Neutrophil (primary cell): Measurements from ENCODE around the gene TPO.

ENCODE experiments used
- H3K27ac ChIP-seq: fragments of 200-600 bp; sonication (generic); 2 replicates; pipeline ENCODE4 v1.5.1; 2016; ENCODE audit warnings: mild to moderate bottlenecking, moderate library complexity
- H3K27me3 ChIP-seq: fragments of 200-600 bp; sonication (generic); 2 replicates; pipeline ENCODE4 v1.6.0; 2016; ENCODE audit warnings: mild to moderate bottlenecking
- H3K36me3 ChIP-seq: fragments of 200-600 bp; sonication (generic); 2 replicates; pipeline ENCODE4 v1.5.1; 2017
- H3K4me1 ChIP-seq, 2 experiments: fragments of 200-600 bp in 1 of 2; sonication (generic) in 1 of 2; 1 replicate in 1 of 2; 2 replicates in 1 of 2; pipeline versions ENCODE4 v1.5.1 to v1.6.1; 2013 to 2016; ENCODE audit warnings: low read depth in 1 of 2, low read length in 1 of 2, mild to moderate bottlenecking in 1 of 2, moderate library complexity in 1 of 2; ENCODE audit not compliant: control insufficient read depth in 1 of 2, insufficient read depth in 1 of 2
- H3K4me3 ChIP-seq, 2 experiments: fragments of 200-600 bp in 1 of 2; sonication (generic) in 1 of 2; 1 replicate in 1 of 2; 2 replicates in 1 of 2; pipeline ENCODE4 v1.5.1; 2013 to 2016; ENCODE audit warnings: low read depth in 1 of 2, low read length in 1 of 2, mild to moderate bottlenecking in 1 of 2, moderate library complexity in 1 of 2
- H3K9me3 ChIP-seq: fragments of 200-600 bp; sonication (generic); 2 replicates; pipeline ENCODE4 v1.5.1; 2016
- TF ChIP-seq, protein P1 (sequence below): fragments of 200-600 bp; sonication (generic); IDR thresholded peaks from 2 replicates; pipeline ENCODE4 v1.5.1; 2016; ENCODE audit warnings: antibody characterized with exemption

The TPO gene

DNA sequence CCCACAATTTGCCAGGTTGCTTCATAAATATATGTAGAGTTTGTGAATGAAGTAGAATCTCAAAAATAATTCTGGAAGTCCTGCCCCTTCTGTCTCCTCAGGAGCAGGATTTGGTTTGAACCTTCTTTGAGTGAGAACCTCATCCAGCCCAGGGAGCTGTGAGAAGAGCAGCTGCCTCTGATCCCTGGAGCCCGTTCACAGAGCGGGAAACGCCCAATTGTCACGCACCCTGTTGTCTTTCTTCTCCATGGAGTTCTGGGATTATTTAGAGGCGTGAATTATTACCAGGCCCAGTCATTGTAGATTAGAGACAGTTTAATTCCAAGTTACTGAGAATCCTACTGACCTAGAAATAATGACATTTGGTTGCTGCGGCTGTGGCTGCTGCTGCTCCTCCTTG, 66.1 kb downstream of the TPO start:
- Histone ChIP-seq H3K9me3 (no peaks in the 10 kb centered on the region), H3K4me3 (no peak overlapping the region), H3K27ac (no peak overlapping the region), H3K27me3 (no peaks in the 10 kb centered on the region), H3K36me3 (no peaks in the 10 kb centered on the region), H3K4me1 (no peaks in the 10 kb centered on the region)
- TF ChIP-seq, protein P1, sequence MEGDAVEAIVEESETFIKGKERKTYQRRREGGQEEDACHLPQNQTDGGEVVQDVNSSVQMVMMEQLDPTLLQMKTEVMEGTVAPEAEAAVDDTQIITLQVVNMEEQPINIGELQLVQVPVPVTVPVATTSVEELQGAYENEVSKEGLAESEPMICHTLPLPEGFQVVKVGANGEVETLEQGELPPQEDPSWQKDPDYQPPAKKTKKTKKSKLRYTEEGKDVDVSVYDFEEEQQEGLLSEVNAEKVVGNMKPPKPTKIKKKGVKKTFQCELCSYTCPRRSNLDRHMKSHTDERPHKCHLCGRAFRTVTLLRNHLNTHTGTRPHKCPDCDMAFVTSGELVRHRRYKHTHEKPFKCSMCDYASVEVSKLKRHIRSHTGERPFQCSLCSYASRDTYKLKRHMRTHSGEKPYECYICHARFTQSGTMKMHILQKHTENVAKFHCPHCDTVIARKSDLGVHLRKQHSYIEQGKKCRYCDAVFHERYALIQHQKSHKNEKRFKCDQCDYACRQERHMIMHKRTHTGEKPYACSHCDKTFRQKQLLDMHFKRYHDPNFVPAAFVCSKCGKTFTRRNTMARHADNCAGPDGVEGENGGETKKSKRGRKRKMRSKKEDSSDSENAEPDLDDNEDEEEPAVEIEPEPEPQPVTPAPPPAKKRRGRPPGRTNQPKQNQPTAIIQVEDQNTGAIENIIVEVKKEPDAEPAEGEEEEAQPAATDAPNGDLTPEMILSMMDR, result no peak

DNA sequence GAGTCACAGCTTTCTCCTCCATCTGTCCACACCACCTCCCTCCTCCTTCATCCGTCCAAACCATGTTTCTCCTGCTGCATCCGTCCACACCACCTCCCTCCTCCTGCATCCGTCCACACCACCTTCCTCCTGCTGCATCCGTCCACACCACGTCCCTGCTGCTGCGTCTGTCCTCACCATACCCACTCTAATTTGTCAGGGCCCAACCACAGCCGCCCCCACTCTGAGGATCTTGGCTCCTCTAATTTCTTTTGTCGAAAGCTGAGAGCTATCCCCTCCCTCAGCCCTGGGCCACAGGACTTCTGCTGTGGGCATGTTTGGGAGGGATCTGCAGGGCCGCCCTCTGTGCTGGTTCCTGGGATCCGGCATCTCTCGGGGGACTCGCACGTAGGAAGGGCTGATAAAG, 67.4 kb downstream of the TPO start:
- no peak overlapping the region for H3K4me3 ChIP-seq
- H3K4me1 ChIP-seq, result no peaks in the 10 kb centered on the region
- no peaks in the 10 kb centered on the region for H3K36me3 ChIP-seq
- H3K27me3 ChIP-seq, result no peaks in the 10 kb centered on the region
- no peak overlapping the region for H3K27ac ChIP-seq
- no peaks in the 10 kb centered on the region for H3K9me3 ChIP-seq
- TF ChIP-seq, protein P1, result no peak

DNA sequence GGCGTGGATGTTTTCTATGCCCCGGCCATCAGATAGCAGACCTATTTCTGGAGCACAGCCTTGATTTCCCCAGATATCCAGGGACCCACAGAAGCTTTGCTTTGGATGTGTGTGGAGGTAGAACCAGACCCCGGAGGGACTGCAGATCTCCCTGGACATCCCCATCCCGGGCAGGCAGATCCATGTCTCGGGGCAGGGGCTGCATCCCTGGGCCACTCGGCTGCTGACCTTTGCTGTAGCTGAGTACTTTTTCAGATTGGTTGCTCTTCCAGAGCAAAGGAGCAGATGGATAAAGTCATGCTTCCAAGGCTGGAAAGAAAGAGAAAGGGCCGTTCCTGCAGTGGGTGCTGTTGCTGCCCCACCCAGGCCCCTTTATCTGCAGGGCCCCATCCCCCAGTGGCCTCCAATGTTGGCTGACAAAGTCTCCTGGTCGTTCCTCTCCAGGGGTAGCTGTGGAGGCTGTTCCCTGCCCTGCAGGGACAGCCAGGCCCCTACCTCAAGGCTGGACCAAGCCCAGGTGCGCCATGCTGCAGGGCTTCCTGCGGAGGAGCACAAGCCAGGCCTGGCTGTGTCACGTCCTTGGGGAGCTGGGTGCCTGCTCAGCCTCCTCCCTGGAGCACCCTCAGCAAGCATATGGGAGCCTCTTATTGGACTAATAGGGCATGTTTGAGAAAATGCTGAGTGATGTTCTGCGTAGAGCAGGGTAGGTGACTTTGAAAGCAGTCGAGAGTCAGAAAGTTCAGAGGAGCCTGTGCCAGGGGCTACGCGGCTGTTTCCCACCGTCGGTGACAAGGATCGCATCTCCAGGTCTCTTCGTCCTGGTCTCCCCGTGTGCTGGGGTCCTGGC, 68.4 kb downstream of the TPO start:
- Histone ChIP-seq H3K36me3 (no peaks in the 10 kb centered on the region), H3K27ac (no peak overlapping the region), H3K4me1 (no peaks in the 10 kb centered on the region), H3K27me3 (no peaks in the 10 kb centered on the region), H3K4me3 (no peak overlapping the region), H3K9me3 (no peaks in the 10 kb centered on the region)
- TF ChIP-seq, protein P1, result no peak

DNA sequence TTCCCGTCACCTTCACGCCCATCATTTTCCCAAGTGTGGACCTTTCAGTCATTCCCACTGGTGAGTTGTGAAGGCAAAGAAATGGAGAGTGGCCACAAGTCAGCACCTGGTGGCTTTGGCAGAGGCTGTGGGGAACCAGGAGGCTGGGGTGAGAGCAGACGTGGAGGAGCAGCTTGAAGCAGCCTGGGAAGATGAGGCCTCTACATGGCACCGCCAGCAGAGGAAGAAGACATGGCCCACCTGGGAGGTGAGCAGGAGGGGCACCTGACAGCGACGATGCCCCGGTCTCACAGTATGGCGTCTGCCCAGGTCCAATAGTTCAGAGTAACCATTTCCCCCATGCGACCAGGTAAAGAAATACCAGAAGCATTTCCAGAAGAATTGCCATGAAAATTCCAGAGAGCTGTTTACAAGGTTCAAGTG, 69.0 kb downstream of the TPO start:
- TF ChIP-seq, protein P1, result no peak
- Histone ChIP-seq H3K9me3 (no peaks in the 10 kb centered on the region), H3K27ac (no peak overlapping the region)

DNA sequence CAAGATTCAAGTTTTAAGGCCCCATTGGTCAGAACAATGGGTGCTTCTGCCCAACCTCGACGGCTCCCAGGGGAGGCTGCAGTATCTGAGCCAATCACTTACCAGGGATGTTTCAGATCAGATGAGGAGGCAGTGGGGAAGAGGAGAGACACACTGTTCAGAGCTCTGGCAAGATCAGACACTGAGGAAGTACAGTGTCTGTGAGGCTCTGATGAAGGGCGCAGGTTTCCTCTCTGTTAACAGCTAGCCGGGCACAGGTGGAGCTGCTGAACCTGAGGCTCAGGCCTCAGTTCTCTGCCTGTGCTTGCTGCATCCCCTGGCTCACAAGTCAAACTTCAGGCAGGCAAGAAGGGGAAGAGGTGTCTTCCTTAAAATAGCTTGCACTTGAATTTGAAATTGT, 69.7 kb downstream of the TPO start:
- H3K27me3 ChIP-seq, result no peaks in the 10 kb centered on the region
- no peak overlapping the region for H3K4me3 ChIP-seq
- no peaks in the 10 kb centered on the region for H3K4me1 ChIP-seq
- no peak overlapping the region for H3K27ac ChIP-seq
- TF ChIP-seq, protein P1, result no peak
- no peaks in the 10 kb centered on the region for H3K9me3 ChIP-seq
- no peaks in the 10 kb centered on the region for H3K36me3 ChIP-seq

More for the DNA sequence above, 69.0 kb downstream of the TPO start:
- H3K27me3 ChIP-seq, result no peaks in the 10 kb centered on the region
- H3K36me3 ChIP-seq, result no peaks in the 10 kb centered on the region
- no peak overlapping the region for H3K4me3 ChIP-seq
- no peaks in the 10 kb centered on the region for H3K4me1 ChIP-seq
